GM21447 (cell line): ENCODE data around the gene PRKG1.

Experiments
- ATAC-seq: cut with Tn5 transposase; IDR thresholded peaks from one replicate; pipeline ENCODE4 v1.9.1; 2021; ENCODE audit not compliant: unreplicated experiment

The PRKG1 gene

GRCh38 chr10:51843966-51844365 is 769.7 kb downstream of the PRKG1 start:
- no peak for ATAC-seq

- ATAC-seq: no peak
Observed at GRCh38 chr10:51846856-51847506, 772.7 kb downstream of the PRKG1 start.

GRCh38 chr10:51852297-51852696 is 778.0 kb downstream of the PRKG1 start:
- no peak for ATAC-seq

- no peak for ATAC-seq
Observed at GRCh38 chr10:51857305-51857704, 783.0 kb downstream of the PRKG1 start.

GRCh38 chr10:51860257-51860656 is 786.0 kb downstream of the PRKG1 start:
- ATAC-seq: peak; percentile 87

GRCh38 chr10:51861051-51861450 is 786.8 kb downstream of the PRKG1 start:
- no peak for ATAC-seq

GRCh38 chr10:51861731-51862130 is 787.4 kb downstream of the PRKG1 start:
- no peak for ATAC-seq

GRCh38 chr10:51862149-51862548 is 787.9 kb downstream of the PRKG1 start:
- ATAC-seq: no peak

- no peak for ATAC-seq
Observed at GRCh38 chr10:51867956-51868355, 793.7 kb downstream of the PRKG1 start.

GRCh38 chr10:51874131-51874530 is 799.8 kb downstream of the PRKG1 start:
- no peak for ATAC-seq

- ATAC-seq: no peak
Observed at GRCh38 chr10:51875610-51876009, 801.3 kb downstream of the PRKG1 start.

GRCh38 chr10:51876503-51876902 is 802.2 kb downstream of the PRKG1 start:
- no peak for ATAC-seq

GRCh38 chr10:51876979-51877378 is 802.7 kb downstream of the PRKG1 start:
- no peak for ATAC-seq

GRCh38 chr10:51877636-51878035 is 803.3 kb downstream of the PRKG1 start:
- no peak for ATAC-seq

- ATAC-seq: peak; percentile 12
Observed at GRCh38 chr10:51878695-51879094, 804.4 kb downstream of the PRKG1 start.

- peak; percentile 89 for ATAC-seq
Observed at GRCh38 chr10:51879238-51879637, 805.0 kb downstream of the PRKG1 start.

GRCh38 chr10:51881213-51881612 is 806.9 kb downstream of the PRKG1 start:
- ATAC-seq: no peak

- no peak for ATAC-seq
Observed at GRCh38 chr10:51886438-51887068, 812.3 kb downstream of the PRKG1 start.

- no peak for ATAC-seq
Observed at GRCh38 chr10:51888263-51888662, 814.0 kb downstream of the PRKG1 start.

- no peak for ATAC-seq
Observed at GRCh38 chr10:51892313-51892712, 818.0 kb downstream of the PRKG1 start.

GRCh38 chr10:51892965-51893658 is 818.8 kb downstream of the PRKG1 start:
- ATAC-seq: no peak
